Astrocyte (in vitro differentiated cells and primary cell): ENCODE data around the gene GTPBP3. TPM values are rescaled to one million over a fixed set of nuclear protein-coding genes. Genes with fewer than 3 reads are reported as not detected.

Experiments used
- DNase-seq: peaks from one replicate; pipeline ENCODE4 v3.0.0-alpha.2; 2010; ENCODE audit warnings: low read depth
- FAIRE-seq: peaks from 2 replicates; lab custom pipeline; 2011; peaks lifted over from hg19 to GRCh38; lab: Jason Lieb, UNC
- H2AFZ ChIP-seq: 2 replicates; pipeline ENCODE4 v1.6.0; 2012; ENCODE audit warnings: low read depth, low read length, inconsistent platforms
- H3K27ac ChIP-seq: 2 replicates; pipeline ENCODE4 v1.5.1; 2011; ENCODE audit warnings: low read depth, low read length, inconsistent platforms
- H3K27me3 ChIP-seq: 2 replicates; pipeline ENCODE4 v1.6.0; 2011; ENCODE audit warnings: low read length, inconsistent platforms; ENCODE audit not compliant: insufficient read depth
- H3K36me3 ChIP-seq: 2 replicates; pipeline ENCODE4 v1.5.1; 2011; ENCODE audit warnings: low read length, inconsistent platforms; ENCODE audit not compliant: insufficient read depth
- H3K4me1 ChIP-seq: 2 replicates; pipeline ENCODE4 v1.5.1; 2011; ENCODE audit warnings: low read length, inconsistent platforms; ENCODE audit not compliant: insufficient read depth
- H3K4me2 ChIP-seq: 2 replicates; pipeline ENCODE4 v1.6.0; 2012; ENCODE audit warnings: low read length, inconsistent platforms
- H3K4me3 ChIP-seq: 2 replicates; pipeline ENCODE4 v1.5.1; 2011; ENCODE audit warnings: low read depth, mild to moderate bottlenecking, low read length, inconsistent platforms; ENCODE audit not compliant: insufficient read depth
- H3K79me2 ChIP-seq: 2 replicates; pipeline ENCODE4 v1.6.0; 2012; ENCODE audit warnings: mild to moderate bottlenecking, low read length, inconsistent platforms; ENCODE audit not compliant: insufficient read depth
- H3K9ac ChIP-seq: 2 replicates; pipeline ENCODE4 v1.6.0; 2012; ENCODE audit warnings: mild to moderate bottlenecking, low read length, inconsistent platforms
- H3K9me3 ChIP-seq: 2 replicates; pipeline ENCODE4 v1.5.1; 2012; ENCODE audit warnings: low read depth, mild to moderate bottlenecking, low read length, inconsistent platforms; ENCODE audit not compliant: insufficient read depth
- H4K20me1 ChIP-seq: 2 replicates; pipeline ENCODE4 v1.6.0; 2012; ENCODE audit warnings: low read length, inconsistent platforms; ENCODE audit not compliant: insufficient read depth
- H3K27ac Mint-ChIP-seq: one replicate; pipeline ENCODE4 v1.8.0; 2021; ENCODE audit warnings: mild to moderate bottlenecking, mixed read lengths; ENCODE audit not compliant: unreplicated experiment
- H3K27me3 Mint-ChIP-seq: one replicate; pipeline ENCODE4 v1.8.0; 2021; ENCODE audit warnings: low read depth, mixed read lengths; ENCODE audit not compliant: unreplicated experiment
- H3K36me3 Mint-ChIP-seq: one replicate; pipeline ENCODE4 v1.8.0; 2021; ENCODE audit warnings: low read depth, mixed read lengths; ENCODE audit not compliant: unreplicated experiment
- H3K4me1 Mint-ChIP-seq: one replicate; pipeline ENCODE4 v1.8.0; 2021; ENCODE audit warnings: low read depth, mixed read lengths; ENCODE audit not compliant: unreplicated experiment
- H3K4me3 Mint-ChIP-seq: one replicate; pipeline ENCODE4 v1.8.0; 2021; ENCODE audit warnings: mild to moderate bottlenecking, moderate library complexity, mixed read lengths; ENCODE audit not compliant: unreplicated experiment
- H3K9me3 Mint-ChIP-seq: one replicate; pipeline ENCODE4 v1.8.0; 2021; ENCODE audit warnings: mild to moderate bottlenecking, mixed read lengths; ENCODE audit not compliant: unreplicated experiment
- EZH2 ChIP-seq: IDR thresholded peaks from 2 replicates; pipeline ENCODE4 v1.6.1; 2012; ENCODE audit warnings: mild to moderate bottlenecking, low read length, inconsistent platforms; ENCODE audit not compliant: insufficient read depth
- total RNA-seq: library from RNA; stranded (reverse); gene quantifications from 2 replicates; pipeline ENCODE4 v1.2.1, GENCODE V29; 2021
- TF ChIP-seq, protein P1 (sequence below): IDR thresholded peaks from 2 replicates; pipeline ENCODE4 v1.5.1; 2011; ENCODE audit warnings: low read depth, mild to moderate bottlenecking, inconsistent platforms, low read length, moderate library complexity; ENCODE audit not compliant: insufficient read depth

Gene GTPBP3
- total RNA-seq, 1 donor from 2014 or later = 21.7 TPM

DNA sequence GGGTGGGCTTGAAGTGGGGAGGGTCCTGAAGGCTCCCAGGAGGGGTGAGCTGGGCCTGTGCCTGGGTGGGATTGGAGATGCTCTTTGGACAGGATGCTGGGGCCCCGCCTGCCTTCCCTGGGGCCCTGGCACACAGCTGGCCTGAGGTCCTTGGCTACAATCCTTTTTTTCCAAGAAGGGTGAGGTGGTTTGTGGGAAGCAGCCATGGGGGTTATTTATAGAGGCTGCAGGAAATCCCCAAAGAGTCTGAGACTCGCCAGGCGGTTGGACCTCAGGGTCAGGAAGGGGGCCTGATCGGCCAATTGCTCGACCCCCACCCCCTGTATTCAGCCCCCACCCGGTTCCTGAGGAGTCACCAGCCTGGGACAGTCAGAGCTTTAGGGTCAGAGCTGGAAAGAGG lies 10.0 kb downstream of the GTPBP3 start:
- Histone ChIP-seq H3K9ac (no peak overlapping the region), H3K36me3 (no peaks in the 10 kb centered on the region), H2AFZ (no peak overlapping the region), H3K4me3 (no peak overlapping the region), H3K27ac (no peak overlapping the region), H3K9me3 (no peaks in the 10 kb centered on the region), H3K27me3 (no peaks in the 10 kb centered on the region), H3K4me1 (peaks cover 8% of the 10 kb centered on the region), H3K4me2 (no peak overlapping the region), H4K20me1 (no peaks in the 10 kb centered on the region), H3K79me2 (no peaks in the 10 kb centered on the region)
- Mint-ChIP-seq H3K4me1 (peaks cover 9% of the 10 kb centered on the region), H3K4me3 (no peak overlapping the region), H3K36me3 (no peaks in the 10 kb centered on the region), H3K27ac (no peak overlapping the region), H3K9me3 (no peaks in the 10 kb centered on the region), H3K27me3 (peaks cover 3% of the 10 kb centered on the region)
- DNase-seq = no peak
- TF ChIP-seq EZH2 = no peak
- TF ChIP-seq, protein P1, sequence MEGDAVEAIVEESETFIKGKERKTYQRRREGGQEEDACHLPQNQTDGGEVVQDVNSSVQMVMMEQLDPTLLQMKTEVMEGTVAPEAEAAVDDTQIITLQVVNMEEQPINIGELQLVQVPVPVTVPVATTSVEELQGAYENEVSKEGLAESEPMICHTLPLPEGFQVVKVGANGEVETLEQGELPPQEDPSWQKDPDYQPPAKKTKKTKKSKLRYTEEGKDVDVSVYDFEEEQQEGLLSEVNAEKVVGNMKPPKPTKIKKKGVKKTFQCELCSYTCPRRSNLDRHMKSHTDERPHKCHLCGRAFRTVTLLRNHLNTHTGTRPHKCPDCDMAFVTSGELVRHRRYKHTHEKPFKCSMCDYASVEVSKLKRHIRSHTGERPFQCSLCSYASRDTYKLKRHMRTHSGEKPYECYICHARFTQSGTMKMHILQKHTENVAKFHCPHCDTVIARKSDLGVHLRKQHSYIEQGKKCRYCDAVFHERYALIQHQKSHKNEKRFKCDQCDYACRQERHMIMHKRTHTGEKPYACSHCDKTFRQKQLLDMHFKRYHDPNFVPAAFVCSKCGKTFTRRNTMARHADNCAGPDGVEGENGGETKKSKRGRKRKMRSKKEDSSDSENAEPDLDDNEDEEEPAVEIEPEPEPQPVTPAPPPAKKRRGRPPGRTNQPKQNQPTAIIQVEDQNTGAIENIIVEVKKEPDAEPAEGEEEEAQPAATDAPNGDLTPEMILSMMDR = no peak
- no peak for FAIRE-seq

DNA sequence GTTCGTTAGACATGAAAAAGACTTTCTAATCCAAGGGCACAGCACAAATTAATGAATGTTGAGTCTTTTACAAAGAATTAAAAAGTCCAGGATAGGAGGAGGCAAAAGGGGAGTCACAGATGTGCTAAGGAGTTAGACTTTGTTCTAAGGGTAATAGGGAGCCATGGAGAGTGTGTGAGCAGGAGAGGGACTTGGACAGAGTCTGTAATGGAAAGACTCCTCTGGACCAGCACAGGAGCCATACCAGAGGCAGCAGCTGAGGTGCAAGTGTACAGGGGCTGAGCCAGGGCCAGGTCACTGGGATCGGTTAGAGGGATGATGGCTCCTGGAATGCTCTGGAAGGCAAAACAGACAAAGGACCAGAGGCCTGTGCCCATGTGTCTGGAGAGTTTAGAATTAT lies 10.5 kb downstream of the GTPBP3 start:
- no peak overlapping the region for H3K4me3 Mint-ChIP-seq
- H3K9me3 ChIP-seq = no peaks in the 10 kb centered on the region
- no peaks in the 10 kb centered on the region for H3K27me3 ChIP-seq
- no peaks in the 10 kb centered on the region for H4K20me1 ChIP-seq
- H3K4me1 ChIP-seq = peaks cover 8% of the 10 kb centered on the region
- no peak overlapping the region for H3K9ac ChIP-seq
- no peak for FAIRE-seq
- no peaks in the 10 kb centered on the region for H3K36me3 Mint-ChIP-seq
- H3K79me2 ChIP-seq = no peaks in the 10 kb centered on the region
- no peaks in the 10 kb centered on the region for H3K9me3 Mint-ChIP-seq
- no peak overlapping the region for H2AFZ ChIP-seq
- no peak for TF ChIP-seq EZH2
- TF ChIP-seq, protein P1 = no peak
- no peak overlapping the region for H3K4me2 ChIP-seq
- no peaks in the 10 kb centered on the region for H3K36me3 ChIP-seq
- no peak overlapping the region for H3K4me3 ChIP-seq
- H3K27ac Mint-ChIP-seq = peak overlapping the region; percentile 7
- H3K4me1 Mint-ChIP-seq = peaks cover 9% of the 10 kb centered on the region
- H3K27ac ChIP-seq = no peak overlapping the region
- DNase-seq = no peak
- peaks cover 7% of the 10 kb centered on the region for H3K27me3 Mint-ChIP-seq

DNA sequence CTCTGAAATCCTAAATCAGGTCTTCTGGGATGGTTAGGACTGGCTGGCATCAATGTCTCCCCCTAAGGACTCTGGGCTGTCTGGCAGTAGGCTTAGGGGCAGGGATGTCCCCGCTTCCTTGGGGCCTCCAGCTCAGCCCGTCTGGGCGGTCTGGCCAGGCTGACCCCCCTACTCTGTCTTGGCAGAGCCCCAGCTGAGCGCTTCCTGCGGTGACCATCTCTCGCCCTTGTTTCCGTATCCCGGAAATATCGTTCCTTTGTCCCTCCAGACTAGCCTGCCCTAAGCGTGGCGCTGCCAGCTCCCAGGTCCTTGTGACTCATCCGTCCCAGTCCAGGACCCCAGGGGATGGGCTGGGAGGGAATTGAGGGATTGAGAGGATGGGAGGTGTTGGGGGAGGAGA lies 11.3 kb downstream of the GTPBP3 start:
- TF ChIP-seq, protein P1 = no peak
- no peak for TF ChIP-seq EZH2
- no peaks in the 10 kb centered on the region for H3K27me3 ChIP-seq
- H3K79me2 ChIP-seq = no peaks in the 10 kb centered on the region
- DNase-seq = peak; percentile 52
- H3K27me3 Mint-ChIP-seq = peaks cover 16% of the 10 kb centered on the region
- H4K20me1 ChIP-seq = no peaks in the 10 kb centered on the region
- H3K27ac Mint-ChIP-seq = no peak overlapping the region
- H3K27ac ChIP-seq = no peak overlapping the region
- peak overlapping the region; percentile 91 for H2AFZ ChIP-seq
- H3K36me3 ChIP-seq = no peaks in the 10 kb centered on the region
- FAIRE-seq = no peak
- peak overlapping the region; percentile 80 for H3K4me2 ChIP-seq
- H3K4me3 ChIP-seq = peak overlapping the region; percentile 39
- peaks cover 8% of the 10 kb centered on the region for H3K4me1 ChIP-seq
- H3K4me1 Mint-ChIP-seq = peaks cover 9% of the 10 kb centered on the region
- no peaks in the 10 kb centered on the region for H3K9me3 ChIP-seq
- no peaks in the 10 kb centered on the region for H3K36me3 Mint-ChIP-seq
- peak overlapping the region; percentile 50 for H3K9ac ChIP-seq
- H3K4me3 Mint-ChIP-seq = peak overlapping the region; percentile 45
- peaks cover 4% of the 10 kb centered on the region for H3K9me3 Mint-ChIP-seq
